Panc1 (cell line): ENCODE measurements around the gene ASTN2. TPM values are rescaled to one million over a fixed set of nuclear protein-coding genes. Genes with fewer than 3 reads are reported as not detected.

Experiments
- ATAC-seq: fragments of 200-7000 bp; cut with Tn5 transposase; 2 replicates; pipeline ENCODE4 v1.9.1; 2020; ENCODE audit warnings: mild to moderate bottlenecking, moderate library complexity
- BruUV-seq: library from RNA; stranded (reverse); fragments of 400-500 nt; replicated peaks from 2 replicates; lab custom pipeline; 2021; lab: Mats Ljungman, UMichigan
- CTCF ChIA-PET: fragments of 300-600 bp; sonication (Branson Sonifier 250); formaldehyde crosslinking; loops from one replicate; lab custom pipeline; 2022; ENCODE audit warnings: antibody characterized with exemption; lab: Charles Lee
- POLR2A ChIA-PET: fragments of 300-600 bp; sonication (Branson Sonifier 250); formaldehyde crosslinking; loops from one replicate; lab custom pipeline; 2022; ENCODE audit warnings: antibody characterized with exemption; lab: Charles Lee
- DNase-seq: peaks from one replicate; pipeline ENCODE4 v3.0.0-alpha.2; 2010; ENCODE audit warnings: low read depth, low spot score
- H3K27ac ChIP-seq: 2 replicates; pipeline ENCODE4 v1.5.1; 2011; ENCODE audit warnings: mild to moderate bottlenecking, low read length, inconsistent platforms
- H3K27me3 ChIP-seq: fragments of 200-500 bp; sonication (Bioruptor generic); 2 replicates; pipeline ENCODE4 v1.6.0; 2014; ENCODE audit warnings: low read length, inconsistent platforms; ENCODE audit not compliant: control insufficient read depth, insufficient read depth
- H3K36me3 ChIP-seq: fragments of 200-500 bp; sonication (Bioruptor generic); 2 replicates; pipeline ENCODE4 v1.5.1; 2014; ENCODE audit warnings: inconsistent platforms, mild to moderate bottlenecking, low read length, moderate library complexity; ENCODE audit not compliant: control insufficient read depth, insufficient read depth
- H3K4me1 ChIP-seq: 2 replicates; pipeline ENCODE4 v1.5.1; 2011; ENCODE audit warnings: inconsistent platforms, mild to moderate bottlenecking, low read length, moderate library complexity; ENCODE audit not compliant: control insufficient read depth, insufficient read depth
- H3K4me3 ChIP-seq, 2 experiments: 2 replicates each; pipeline ENCODE4 v1.5.1; 2011 to 2012; ENCODE audit warnings: low read depth in 2 of 2, low read length in 2 of 2, mild to moderate bottlenecking in 2 of 2, inconsistent platforms in 1 of 2, moderate library complexity in 1 of 2
- H3K9me3 ChIP-seq: fragments of 200-500 bp; sonication (Bioruptor generic); 2 replicates; pipeline ENCODE4 v1.5.1; 2014; ENCODE audit warnings: low read depth, mild to moderate bottlenecking, inconsistent platforms, low read length, moderate library complexity; ENCODE audit not compliant: control insufficient read depth, insufficient read depth
- POLR2AphosphoS5 ChIP-seq: IDR thresholded peaks from 2 replicates; pipeline ENCODE4 v1.6.1; 2012; ENCODE audit warnings: mild to moderate bottlenecking, low read depth, low read length, moderate library complexity
- SIN3A ChIP-seq: IDR thresholded peaks from 2 replicates; pipeline ENCODE4 v1.6.1; 2012; ENCODE audit warnings: low read depth, mild to moderate bottlenecking, low read length, moderate library complexity, borderline replicate concordance; ENCODE audit not compliant: insufficient read depth
- TCF7L2 ChIP-seq: IDR thresholded peaks from 2 replicates; pipeline ENCODE4 v1.6.1; 2011; ENCODE audit warnings: mild to moderate bottlenecking, low read depth, low read length, inconsistent platforms
- in situ Hi-C: cut with HindIII; loops from 2 replicates; pipeline ENCODE4 v1.10.0; 2016; ENCODE audit warnings: low sequenced_read_pairs, low pct_unique_long_range_greater_than_20kb
- intact Hi-C: fragments of 100-400 bp; cut with micrococcal nuclease; formaldehyde crosslinking; loops from one replicate; pipeline ENCODE4 v1.10.0; 2022; ENCODE audit not compliant: unreplicated experiment
- total RNA-seq: library from RNA; stranded (reverse); gene quantifications from one replicate; pipeline ENCODE4 v1.2.1, GENCODE V29; 2021; ENCODE audit not compliant: unreplicated experiment
- TF ChIP-seq, protein P1 (sequence below): fragments of 450-650 bp; IDR thresholded peaks from 2 replicates; pipeline ENCODE4 v1.5.1; 2017; ENCODE audit warnings: mild to moderate bottlenecking
- TF ChIP-seq, protein P2 (sequence below), 2 experiments: IDR thresholded peaks; 2 replicates each; pipeline ENCODE4 v1.6.1; 2011 to 2012; ENCODE audit warnings: low read depth in 2 of 2, control low read depth in 1 of 2, low read length in 1 of 2, mild to moderate bottlenecking in 1 of 2, moderate library complexity in 1 of 2; ENCODE audit not compliant: insufficient read depth in 1 of 2

Gene ASTN2
- total RNA-seq, 1 experiment from 2014 or later = 3.9 TPM

DNA sequence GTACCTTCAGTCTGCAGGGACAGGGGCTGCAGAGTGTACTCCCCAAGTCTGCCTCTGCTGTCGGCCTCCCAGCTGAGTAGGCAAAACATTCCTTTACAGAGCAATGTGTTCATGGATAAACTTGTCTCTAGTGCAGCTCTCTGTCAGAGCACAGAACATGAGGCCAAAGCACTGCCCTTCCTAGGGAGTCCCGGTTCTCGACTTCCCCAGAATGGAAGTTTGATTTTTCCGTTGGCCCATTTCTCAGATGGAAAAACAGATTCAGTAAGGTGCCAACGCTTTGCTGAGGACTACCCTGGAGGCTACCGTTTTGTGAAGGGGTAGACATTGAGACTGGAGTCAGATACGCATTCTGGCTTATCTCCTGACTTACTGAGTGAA lies 728.2 kb downstream of the ASTN2 start:
- H3K27me3 ChIP-seq = no peaks in the 10 kb centered on the region
- BruUV-seq = no TSS peak
- TF ChIP-seq, protein P1, sequence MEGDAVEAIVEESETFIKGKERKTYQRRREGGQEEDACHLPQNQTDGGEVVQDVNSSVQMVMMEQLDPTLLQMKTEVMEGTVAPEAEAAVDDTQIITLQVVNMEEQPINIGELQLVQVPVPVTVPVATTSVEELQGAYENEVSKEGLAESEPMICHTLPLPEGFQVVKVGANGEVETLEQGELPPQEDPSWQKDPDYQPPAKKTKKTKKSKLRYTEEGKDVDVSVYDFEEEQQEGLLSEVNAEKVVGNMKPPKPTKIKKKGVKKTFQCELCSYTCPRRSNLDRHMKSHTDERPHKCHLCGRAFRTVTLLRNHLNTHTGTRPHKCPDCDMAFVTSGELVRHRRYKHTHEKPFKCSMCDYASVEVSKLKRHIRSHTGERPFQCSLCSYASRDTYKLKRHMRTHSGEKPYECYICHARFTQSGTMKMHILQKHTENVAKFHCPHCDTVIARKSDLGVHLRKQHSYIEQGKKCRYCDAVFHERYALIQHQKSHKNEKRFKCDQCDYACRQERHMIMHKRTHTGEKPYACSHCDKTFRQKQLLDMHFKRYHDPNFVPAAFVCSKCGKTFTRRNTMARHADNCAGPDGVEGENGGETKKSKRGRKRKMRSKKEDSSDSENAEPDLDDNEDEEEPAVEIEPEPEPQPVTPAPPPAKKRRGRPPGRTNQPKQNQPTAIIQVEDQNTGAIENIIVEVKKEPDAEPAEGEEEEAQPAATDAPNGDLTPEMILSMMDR = no peak
- no peak for TF ChIP-seq POLR2AphosphoS5
- ChIA-PET POLR2A (no interaction called here), CTCF (no interaction called here)
- H3K36me3 ChIP-seq = no peaks in the 10 kb centered on the region
- H3K4me3 ChIP-seq = peak overlapping the region; percentile 67 to 85
- DNase-seq (peak; percentile 17), ATAC-seq (peak; percentile 70)
- in situ Hi-C loops (no loop called here), intact Hi-C loops (no loop called here)
- peak overlapping the region; percentile 87 for H3K27ac ChIP-seq
- 0 out of 2 replicates have a peak, but pooled peaks cover 4% of the 10 kb centered on the region for H3K4me1 ChIP-seq
- no peaks in the 10 kb centered on the region for H3K9me3 ChIP-seq

DNA sequence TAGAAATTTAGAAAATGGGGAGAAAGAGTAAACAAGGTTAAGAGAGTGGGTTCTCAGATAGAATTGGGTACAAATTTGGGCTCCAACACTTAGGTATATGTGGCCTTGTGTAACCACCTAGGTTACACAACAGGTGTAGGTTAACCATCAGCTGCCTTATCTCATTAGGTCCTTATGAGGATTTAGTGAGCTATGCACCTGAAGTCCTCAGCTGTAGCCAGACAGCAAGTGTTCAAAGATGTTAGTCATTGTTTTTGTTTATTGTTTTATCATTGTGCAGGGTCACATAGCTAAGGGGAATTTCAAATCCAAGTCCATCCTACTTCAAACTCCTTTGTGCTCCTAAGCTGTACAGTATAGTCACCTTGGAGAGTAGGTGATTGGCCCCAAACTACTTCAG lies 728.7 kb downstream of the ASTN2 start:
- no peaks in the 10 kb centered on the region for H3K9me3 ChIP-seq
- H3K27me3 ChIP-seq = no peaks in the 10 kb centered on the region
- BruUV-seq = no TSS peak
- no peaks in the 10 kb centered on the region for H3K36me3 ChIP-seq
- ATAC-seq (no peak; the same call in 1 of the 2 replicates), DNase-seq (no peak)
- H3K4me3 ChIP-seq = peak overlapping the region; percentile 67 to 85
- H3K27ac ChIP-seq = peak overlapping the region; percentile 87
- no peak for TF ChIP-seq SIN3A
- TF ChIP-seq, protein P1 = no peak
- TF ChIP-seq, protein P2, sequence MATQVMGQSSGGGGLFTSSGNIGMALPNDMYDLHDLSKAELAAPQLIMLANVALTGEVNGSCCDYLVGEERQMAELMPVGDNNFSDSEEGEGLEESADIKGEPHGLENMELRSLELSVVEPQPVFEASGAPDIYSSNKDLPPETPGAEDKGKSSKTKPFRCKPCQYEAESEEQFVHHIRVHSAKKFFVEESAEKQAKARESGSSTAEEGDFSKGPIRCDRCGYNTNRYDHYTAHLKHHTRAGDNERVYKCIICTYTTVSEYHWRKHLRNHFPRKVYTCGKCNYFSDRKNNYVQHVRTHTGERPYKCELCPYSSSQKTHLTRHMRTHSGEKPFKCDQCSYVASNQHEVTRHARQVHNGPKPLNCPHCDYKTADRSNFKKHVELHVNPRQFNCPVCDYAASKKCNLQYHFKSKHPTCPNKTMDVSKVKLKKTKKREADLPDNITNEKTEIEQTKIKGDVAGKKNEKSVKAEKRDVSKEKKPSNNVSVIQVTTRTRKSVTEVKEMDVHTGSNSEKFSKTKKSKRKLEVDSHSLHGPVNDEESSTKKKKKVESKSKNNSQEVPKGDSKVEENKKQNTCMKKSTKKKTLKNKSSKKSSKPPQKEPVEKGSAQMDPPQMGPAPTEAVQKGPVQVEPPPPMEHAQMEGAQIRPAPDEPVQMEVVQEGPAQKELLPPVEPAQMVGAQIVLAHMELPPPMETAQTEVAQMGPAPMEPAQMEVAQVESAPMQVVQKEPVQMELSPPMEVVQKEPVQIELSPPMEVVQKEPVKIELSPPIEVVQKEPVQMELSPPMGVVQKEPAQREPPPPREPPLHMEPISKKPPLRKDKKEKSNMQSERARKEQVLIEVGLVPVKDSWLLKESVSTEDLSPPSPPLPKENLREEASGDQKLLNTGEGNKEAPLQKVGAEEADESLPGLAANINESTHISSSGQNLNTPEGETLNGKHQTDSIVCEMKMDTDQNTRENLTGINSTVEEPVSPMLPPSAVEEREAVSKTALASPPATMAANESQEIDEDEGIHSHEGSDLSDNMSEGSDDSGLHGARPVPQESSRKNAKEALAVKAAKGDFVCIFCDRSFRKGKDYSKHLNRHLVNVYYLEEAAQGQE (IDR thresholded peaks at IDR 0.05; ENCODE audit: insufficient read depth in 1 of 2, low read depth in 2 of 2, low read length in 1 of 2) = no peak
- no peak for TF ChIP-seq TCF7L2
- TF ChIP-seq POLR2AphosphoS5 = no peak
- ChIA-PET POLR2A (no interaction called here), CTCF (no interaction called here)
- intact Hi-C loops (no loop called here), in situ Hi-C loops (no loop called here)
- 0 out of 2 replicates have a peak, but pooled peaks cover 4% of the 10 kb centered on the region for H3K4me1 ChIP-seq
